HG03575 (cell line): Measurements from ENCODE around the gene HIVEP1.
"Not testable (repeated sequence)": the region's sequence is repeated elsewhere in the genome, so short reads cannot be mapped to it uniquely, and the experiment has no call there.

Source experiments
- ATAC-seq: cut with Tn5 transposase; IDR thresholded peaks from one replicate; pipeline ENCODE4 v1.9.1; 2021; ENCODE audit not compliant: unreplicated experiment, insufficient number of reproducible peaks, low FRiP score; ENCODE audit errors: extremely low read depth

Gene HIVEP1

GRCh38 chr6:12163744-12164507, 151.8 kb downstream of the HIVEP1 start:
- no peak for ATAC-seq

GRCh38 chr6:12164508-12164770, 152.3 kb downstream of the HIVEP1 start:
- ATAC-seq = no peak

- no peak for ATAC-seq
These were observed 153.2 kb downstream of the HIVEP1 start for GRCh38 chr6:12165297-12165696.

- no peak for ATAC-seq
These were observed 153.7 kb downstream of the HIVEP1 start for GRCh38 chr6:12165722-12166280.

- no peak for ATAC-seq
These were observed 157.3 kb downstream of the HIVEP1 start for GRCh38 chr6:12169377-12169776.

GRCh38 chr6:12170351-12171092, 158.4 kb downstream of the HIVEP1 start:
- ATAC-seq = no peak

- no peak for ATAC-seq
These were observed 159.6 kb downstream of the HIVEP1 start for GRCh38 chr6:12171717-12172116.

GRCh38 chr6:12172572-12172971, 160.5 kb downstream of the HIVEP1 start:
- ATAC-seq = no peak

GRCh38 chr6:12173181-12173580, 161.1 kb downstream of the HIVEP1 start:
- no peak for ATAC-seq

GRCh38 chr6:12173661-12174060, 161.5 kb downstream of the HIVEP1 start:
- ATAC-seq = no peak

GRCh38 chr6:12174878-12175277, 162.8 kb downstream of the HIVEP1 start:
- no peak for ATAC-seq

GRCh38 chr6:12175626-12176025, 163.5 kb downstream of the HIVEP1 start:
- ATAC-seq = no peak

GRCh38 chr6:12176782-12177181, 164.7 kb downstream of the HIVEP1 start:
- not testable (repeated sequence) for ATAC-seq

GRCh38 chr6:12178521-12178920, 166.4 kb downstream of the HIVEP1 start:
- ATAC-seq = no peak

GRCh38 chr6:12181481-12181880, 169.4 kb downstream of the HIVEP1 start:
- no peak for ATAC-seq

GRCh38 chr6:12182676-12183075, 170.6 kb downstream of the HIVEP1 start:
- no peak for ATAC-seq

- ATAC-seq = no peak
These were observed 173.1 kb downstream of the HIVEP1 start for GRCh38 chr6:12185081-12185673.

GRCh38 chr6:12186528-12186927, 174.4 kb downstream of the HIVEP1 start:
- ATAC-seq = no peak

- no peak for ATAC-seq
These were observed 177.0 kb downstream of the HIVEP1 start for GRCh38 chr6:12189150-12189549.

- no peak for ATAC-seq
These were observed 177.5 kb downstream of the HIVEP1 start for GRCh38 chr6:12189661-12190060.
